Left kidney (tissue), 8 donors: ENCODE measurements around the gene MTSS2. TPM values are rescaled to one million over a fixed set of nuclear protein-coding genes. Genes with fewer than 3 reads are reported as not detected.

Source experiments
- DNase-seq: peaks from one replicate; pipeline ENCODE4 v3.0.0-alpha.2; 2013
- long read RNA-seq, 8 donors: transcript quantifications; one replicate each; lab custom pipeline, GENCODE V29; 2026
- polyA plus RNA-seq: library from polyadenylated mRNA; unstranded; fragments of 120-200 nt; gene quantifications from one replicate; pipeline ENCODE4 v1.2.1, GENCODE V29; 2013; ENCODE audit not compliant: insufficient read length

MTSS2 gene, protein sequence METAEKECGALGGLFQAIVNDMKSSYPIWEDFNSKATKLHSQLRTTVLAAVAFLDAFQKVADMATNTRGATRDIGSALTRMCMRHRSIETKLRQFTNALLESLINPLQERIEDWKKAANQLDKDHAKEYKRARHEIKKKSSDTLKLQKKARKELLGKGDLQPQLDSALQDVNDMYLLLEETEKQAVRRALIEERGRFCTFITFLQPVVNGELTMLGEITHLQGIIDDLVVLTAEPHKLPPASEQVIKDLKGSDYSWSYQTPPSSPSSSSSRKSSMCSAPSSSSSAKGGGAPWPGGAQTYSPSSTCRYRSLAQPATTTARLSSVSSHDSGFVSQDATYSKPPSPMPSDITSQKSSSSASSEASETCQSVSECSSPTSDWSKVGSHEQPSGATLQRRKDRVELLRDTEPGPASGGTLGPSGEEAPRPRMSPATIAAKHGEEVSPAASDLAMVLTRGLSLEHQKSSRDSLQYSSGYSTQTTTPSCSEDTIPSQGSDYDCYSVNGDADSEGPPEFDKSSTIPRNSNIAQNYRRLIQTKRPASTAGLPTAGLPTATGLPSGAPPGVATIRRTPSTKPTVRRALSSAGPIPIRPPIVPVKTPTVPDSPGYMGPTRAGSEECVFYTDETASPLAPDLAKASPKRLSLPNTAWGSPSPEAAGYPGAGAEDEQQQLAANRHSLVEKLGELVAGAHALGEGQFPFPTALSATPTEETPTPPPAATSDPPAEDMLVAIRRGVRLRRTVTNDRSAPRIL
- polyA plus RNA-seq, result 41.6 TPM
- long read RNA-seq, donor 1, partial matches to known transcripts, result 15 of 22 reads
- long read RNA-seq, donor 1, other reads (novel, unspliced or antisense), result 5 of 22 reads
- long read RNA-seq, donor 2, result 0 reads
- long read RNA-seq, donor 3, partial matches to known transcripts, result 0 of 1 reads
- long read RNA-seq, donor 3, other reads (novel, unspliced or antisense), result 0 of 1 reads
- long read RNA-seq, donor 4, result 0 reads
- long read RNA-seq, donor 5, result 0 reads
- long read RNA-seq, donor 6, partial matches to known transcripts, result 5 of 5 reads
- long read RNA-seq, donor 6, other reads (novel, unspliced or antisense), result 0 of 5 reads
- long read RNA-seq, donor 7, partial matches to known transcripts, result 14 of 14 reads
- long read RNA-seq, donor 7, other reads (novel, unspliced or antisense), result 0 of 14 reads
- long read RNA-seq, donor 8, result 0 reads

DNA sequence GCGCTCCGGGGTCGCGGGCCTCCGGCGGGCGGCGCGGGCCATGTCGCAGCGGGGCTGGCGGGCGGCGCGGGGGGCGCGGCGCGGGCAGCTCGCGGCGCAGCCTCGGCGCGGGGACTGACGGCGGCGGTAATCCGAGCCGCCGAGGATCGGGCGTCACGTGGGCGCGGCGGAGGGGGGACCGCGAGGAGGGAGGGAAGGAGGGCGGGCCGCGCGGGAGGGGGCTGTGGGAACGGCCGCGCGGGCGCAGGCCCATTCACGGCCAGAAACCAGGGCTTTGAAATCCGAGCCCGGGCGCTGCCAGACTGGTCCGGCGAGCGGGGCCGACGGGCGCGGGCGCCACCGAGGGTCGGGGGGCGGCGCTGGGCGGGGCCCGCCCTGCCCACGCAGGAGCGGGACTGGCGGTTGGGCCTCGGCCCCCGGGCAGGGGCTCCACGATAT, at the start of gene MTSS2:
TSS of gene MTSS2 (minus strand) at position 116 of the 438 bp plus-strand sequence. CDS start 262 bp downstream, outside the sequence.
- peak; percentile 88 for DNase-seq

DNA sequence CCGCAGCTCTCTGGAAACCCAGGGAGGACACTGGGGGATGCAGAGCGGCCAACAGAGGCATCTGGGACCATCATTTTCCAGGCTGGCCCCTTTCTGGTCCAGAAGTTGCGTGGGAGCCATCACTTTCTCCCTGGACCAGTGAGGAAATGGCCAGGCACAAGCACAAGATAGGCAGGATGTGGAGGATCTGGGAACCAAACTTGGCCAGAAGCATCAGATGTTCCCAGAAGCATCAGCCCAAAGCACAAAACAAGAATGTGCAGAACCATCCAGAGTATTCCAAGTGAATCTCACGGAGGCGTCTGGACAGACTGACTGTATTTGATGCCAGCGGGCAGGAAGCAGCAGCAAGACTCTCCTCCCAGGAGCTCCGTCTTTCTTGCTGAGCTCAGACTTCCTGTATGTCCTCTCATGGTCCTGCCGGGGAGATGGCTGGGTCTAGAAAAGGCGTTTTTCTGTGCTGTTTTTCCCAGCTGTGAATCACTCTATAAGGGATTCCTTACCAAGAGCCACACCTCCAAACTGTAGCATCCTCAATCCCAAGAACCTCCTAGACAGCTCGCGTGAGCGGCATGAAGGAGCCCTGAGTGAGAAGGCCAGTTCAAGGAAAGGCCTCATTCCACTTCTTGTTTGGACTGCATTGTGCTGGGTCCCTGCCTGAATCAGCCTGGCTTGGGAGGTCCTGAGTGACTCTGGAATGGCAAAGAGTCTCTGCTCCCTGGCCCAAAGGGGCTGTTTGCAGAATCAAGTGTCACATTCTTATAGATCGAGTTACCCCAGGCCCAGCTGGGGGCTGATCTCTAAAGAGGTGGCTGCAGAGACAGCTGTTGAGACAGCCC, 49.5 kb upstream of the MTSS2 start:
- DNase-seq, result no peak

DNA sequence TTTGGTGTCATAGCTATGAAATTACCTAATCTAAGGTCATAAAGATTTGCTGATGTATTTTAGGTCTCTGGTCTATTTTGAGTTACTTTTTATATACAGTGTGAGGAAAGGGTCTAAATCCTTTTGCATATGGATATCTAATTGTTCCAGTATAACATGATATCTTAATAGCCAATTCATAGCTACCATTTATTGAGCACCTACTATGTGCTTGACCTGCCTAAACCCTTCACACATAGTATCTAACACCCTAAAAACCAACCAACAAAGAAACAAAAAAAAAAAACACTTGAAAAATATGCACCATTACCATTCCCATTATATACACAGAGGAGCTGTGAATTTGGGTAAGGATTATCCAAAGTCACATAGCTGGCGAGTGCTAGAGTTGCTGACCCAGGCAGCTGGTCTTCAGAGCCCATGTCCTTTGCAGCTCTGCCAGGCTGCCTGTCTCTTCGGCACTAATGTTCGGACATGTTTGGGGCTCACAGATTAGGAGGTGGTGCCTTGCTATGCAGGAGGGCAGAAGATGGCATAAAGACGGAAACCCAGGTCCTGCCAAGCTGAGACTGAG, 48.8 kb upstream of the MTSS2 start:
- no peak for DNase-seq

DNA sequence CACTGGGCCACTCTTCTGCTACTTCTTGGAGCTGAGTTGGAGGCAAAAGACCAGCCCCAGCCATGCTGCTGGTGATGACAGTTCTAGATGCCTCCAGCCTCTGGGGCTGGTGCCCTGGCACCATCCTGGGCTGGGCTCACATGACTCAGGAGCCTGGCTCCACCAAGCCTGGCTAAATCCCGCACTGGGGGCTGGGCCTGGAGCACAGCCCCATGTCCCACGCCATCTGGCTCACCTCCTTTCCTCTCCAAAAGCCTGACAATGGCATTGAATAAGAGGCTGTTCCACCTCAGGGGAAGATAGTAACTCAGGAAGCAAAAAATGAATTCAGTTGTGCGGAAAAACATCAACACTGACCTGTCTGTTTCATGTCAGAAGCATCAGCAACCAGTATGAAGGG, 45.1 kb upstream of the MTSS2 start:
- no peak for DNase-seq

DNA sequence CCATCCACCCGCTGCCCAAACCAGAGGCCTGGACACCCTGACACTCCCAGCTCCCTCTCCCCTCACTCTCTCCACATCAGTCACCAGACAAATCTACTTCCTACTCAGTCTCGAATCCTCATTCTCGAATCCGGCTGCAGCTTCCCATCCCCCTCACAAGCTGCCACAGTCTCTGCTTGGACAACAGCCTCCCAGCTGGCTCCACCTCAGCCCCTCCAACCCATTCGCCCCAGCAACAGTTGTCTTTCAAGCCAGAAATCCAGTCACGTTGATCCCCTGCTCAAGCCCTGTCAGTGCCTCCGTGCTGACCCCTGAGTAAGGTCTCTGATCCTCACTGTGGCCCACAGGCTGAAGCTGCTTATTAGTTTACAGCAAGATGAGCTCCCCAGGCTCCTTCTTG, 44.2 kb upstream of the MTSS2 start:
- DNase-seq, result no peak

DNA sequence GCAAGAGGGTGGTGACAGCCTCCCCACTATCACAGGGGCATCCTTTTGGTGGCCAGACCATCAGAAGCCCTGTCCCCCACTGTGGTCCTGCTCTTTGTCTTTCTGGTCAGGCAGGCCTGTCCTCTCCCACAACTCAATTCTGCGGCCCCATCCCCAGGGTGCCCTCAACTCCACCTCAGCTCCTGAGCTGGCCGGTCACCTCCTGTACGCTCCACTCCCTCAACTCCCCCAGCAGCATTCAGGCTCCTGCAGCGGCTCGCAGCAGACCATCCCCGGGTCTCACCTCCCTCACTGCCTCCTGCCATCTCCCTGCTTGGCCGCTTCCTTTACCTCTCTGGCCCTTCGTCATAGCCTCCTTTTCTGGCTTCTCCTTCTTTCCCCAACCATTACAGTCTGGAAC, 43.4 kb upstream of the MTSS2 start:
- DNase-seq, result no peak

DNA sequence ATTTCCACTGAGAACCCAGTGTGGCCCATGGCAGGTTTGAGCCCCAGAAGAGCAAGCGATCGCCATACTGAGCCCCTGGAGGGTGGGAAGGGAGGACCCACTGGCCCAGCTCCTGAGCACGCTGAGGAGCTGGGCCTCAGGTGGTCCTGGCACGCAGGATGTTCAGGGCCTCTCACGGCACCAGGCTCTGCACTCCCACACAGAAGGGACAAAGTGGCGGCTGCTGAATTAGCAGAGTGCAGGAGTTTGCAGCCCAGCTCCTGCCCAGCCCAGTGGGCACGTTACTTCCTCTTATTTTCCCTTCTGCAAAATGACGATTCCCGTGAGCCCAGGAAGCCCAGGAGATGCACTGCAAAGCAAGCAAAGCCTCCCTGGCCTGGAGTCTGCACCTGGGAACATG, 42.3 kb upstream of the MTSS2 start:
- no peak for DNase-seq

DNA sequence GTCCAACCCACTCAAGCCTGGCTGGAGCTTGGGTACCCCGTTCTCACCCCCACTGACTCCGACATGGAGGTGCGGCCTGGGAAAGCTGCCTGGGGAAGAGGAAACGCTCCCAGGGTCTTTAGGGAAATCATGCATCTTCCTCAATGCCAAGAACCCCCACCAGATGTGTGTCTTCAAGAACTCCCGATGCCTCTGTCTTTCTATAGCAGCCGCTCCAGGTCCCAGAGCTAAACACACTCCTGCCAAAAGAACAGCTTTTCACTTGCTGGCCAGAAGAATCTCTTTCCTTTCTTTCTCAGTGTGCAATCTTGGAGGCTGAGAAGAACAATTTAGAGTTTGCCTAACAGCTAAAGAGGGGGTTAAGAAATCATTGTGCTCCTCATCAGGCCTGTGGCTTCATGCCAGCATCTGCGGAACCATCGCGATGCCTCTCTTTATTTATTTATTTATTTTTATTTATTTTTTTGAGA, 41.1 kb upstream of the MTSS2 start:
- DNase-seq, result no peak

DNA sequence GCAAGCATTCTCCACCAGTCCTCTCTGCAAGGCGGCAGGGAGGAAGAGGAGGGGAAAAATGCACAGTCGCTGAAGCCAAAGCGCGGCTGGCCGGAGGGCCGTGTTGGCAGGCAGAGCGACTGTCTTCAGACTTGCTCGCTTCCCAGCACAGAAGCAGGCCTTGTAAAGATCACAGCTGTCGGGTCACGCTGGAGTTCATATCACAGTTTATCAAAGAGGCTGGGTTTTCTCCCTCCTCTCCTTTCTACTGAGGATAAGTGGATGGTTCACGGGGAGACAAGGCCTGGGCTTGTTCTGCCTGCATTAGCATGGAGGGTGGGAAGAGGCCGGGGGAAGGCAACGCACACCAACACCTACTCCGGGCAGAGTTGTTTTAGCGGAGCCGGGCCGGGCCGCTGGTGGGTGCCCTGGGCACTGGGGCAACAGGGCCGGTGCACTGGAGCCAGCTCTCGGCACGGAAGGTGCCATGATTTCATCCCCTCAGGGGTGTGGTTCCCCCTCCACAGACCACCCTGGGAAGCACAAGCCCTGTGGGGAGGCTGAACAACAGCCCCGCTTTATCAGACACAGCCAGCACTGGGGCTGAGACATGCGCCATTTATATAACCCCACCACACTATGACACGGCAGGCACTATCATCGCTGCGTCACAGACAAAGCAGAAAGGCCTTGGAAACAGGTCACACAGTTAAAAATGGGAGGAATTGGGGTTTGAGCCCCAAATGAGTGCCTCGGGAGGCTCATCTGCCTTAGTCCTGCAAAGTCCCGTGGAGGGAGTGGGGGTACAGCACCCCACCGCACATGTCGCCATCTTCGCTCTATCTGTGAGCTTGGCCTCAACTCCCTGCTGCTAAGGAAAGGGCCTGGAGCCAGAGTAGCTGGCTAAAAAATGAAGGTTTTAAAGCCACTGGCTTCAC, 40.3 kb upstream of the MTSS2 start:
- no peak for DNase-seq

DNA sequence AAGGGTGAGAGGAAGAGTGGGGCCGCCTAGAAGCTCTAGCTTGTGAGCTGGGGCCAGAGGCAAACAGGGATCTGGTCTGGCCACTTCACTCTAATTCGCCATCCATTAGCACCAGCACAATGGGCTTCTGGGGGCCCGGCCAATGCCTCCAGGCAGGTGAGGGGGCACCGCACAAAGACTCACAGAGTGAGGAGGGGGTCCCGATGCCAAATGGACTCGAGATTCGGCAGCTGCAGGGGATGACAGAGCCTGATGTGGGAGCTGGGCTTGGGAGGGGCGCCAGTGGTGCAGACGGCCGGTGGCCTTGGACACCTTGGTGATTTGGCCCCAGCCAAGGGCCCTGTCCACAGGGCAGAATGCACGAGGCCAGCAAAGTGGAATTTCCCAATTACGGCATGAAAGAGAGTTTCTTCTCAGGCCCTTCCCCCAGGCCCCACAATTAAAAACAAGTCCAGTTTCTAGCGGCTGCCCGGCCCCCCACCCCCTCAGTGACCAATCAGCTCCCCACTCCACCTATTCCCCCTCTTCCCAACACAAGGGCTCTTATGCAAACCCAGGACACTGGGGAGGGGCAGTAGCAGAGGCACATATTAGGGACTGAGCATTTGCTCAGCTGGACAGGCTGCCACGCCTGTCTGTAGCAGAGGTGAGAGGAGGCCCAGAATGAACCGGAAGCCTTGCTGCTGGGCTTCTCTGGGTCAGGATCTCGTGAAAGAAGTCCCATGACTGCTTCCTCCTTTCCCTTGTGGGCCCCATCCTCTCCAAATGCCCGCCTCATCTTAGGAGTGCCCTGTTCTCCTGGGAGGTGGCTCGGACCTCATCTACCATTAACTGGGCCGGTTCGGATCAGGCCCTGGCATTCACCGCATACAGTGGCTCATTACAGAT, 39.4 kb upstream of the MTSS2 start:
- DNase-seq, result no peak

DNA sequence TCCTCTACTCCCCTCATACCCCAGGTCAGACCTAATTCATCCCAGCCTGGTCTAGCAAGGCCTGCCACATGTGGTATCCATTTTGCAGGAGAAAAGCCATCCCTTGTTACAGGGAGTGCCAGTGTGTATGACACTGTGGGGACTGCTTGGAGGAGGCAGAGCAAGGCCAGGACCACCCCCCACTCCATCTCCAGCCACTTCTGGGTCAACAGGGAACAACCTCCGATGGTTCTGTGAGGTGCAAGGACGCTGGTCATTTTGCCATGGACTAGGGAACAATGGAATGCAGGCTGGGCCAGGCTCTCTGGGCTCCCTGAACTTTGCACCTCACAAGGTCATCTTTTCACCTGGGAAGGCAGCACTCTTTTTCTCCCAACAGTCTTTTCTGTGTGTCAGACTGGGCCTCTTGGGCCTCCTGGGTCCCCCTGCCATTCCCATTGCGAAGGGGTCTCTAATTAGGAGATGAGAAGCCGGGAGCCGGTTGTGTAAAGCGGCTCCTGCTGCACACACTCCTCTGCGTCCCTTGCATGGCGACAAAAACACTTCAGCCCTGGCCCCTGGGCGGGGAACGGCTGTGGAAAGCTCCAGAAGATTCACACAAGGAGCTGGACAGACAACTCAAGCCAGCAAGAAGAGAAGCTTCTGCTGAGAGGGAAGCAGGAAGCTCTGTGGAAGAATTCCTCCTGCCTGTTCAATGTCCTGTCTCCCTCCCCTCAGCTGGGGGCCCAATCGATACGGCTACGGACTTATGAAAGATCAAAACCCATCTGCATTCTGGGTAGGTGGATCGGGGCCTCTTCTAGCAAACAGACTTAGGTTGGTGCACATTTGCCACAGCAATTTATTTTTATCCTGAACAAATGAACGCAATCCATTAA, 38.5 kb upstream of the MTSS2 start:
- no peak for DNase-seq

DNA sequence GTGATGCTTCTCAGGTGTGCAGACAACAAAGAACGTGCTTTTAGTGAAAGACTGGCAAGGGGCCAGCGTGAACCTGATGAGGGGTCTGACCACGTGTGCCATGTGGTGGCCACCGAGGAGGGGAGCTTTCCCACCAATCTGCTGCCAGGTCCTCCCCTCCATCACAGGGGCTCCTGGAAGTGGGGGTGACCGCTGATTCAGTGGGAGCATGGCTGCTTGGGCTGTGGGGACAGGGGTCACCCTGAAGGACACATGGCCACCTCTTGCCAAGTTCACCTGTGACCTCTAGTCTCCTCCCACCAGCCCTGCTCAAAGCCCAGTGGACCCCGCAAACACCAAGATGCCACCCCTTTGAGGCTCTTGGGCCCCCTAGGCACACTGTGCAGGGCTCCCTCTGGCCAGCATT, 37.9 kb upstream of the MTSS2 start:
- DNase-seq, result no peak

DNA sequence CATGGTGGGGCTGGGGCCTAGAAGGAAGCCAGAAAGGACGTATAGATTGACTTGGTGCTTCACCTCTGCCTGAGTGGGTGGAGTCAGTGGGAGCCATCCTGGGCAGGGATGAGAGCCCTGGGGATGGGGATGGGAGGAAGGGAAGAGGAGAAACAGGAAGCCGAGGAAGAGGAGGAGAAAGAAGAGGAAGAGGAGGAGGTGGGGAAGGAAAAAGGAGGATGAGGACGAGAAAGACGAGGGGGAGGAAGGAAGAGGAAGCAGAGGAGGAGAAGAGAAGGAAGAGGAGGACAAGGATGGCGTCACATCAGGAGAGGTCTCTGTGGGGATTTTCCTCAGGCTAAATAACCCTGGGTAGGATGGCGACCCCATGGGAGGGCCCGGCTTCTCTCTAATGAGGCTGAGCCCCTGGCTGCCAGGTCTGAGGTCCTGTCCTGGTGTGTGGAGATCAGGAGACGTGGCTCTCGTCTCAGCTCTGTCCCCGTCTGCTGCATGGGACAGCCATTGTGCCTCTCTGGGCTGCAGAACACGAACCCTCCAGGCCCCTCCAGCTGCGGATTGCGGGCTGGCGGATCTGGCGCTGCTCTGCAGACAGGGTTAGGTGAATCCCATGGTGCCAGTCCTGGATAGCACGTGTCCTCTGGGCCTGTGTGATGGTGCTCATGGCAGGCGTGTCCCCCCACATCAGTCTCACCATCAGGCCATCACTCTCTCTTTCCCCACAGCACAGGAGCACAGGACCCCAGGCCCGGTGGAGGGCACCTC, 35.5 kb upstream of the MTSS2 start:
- DNase-seq, result no peak

DNA sequence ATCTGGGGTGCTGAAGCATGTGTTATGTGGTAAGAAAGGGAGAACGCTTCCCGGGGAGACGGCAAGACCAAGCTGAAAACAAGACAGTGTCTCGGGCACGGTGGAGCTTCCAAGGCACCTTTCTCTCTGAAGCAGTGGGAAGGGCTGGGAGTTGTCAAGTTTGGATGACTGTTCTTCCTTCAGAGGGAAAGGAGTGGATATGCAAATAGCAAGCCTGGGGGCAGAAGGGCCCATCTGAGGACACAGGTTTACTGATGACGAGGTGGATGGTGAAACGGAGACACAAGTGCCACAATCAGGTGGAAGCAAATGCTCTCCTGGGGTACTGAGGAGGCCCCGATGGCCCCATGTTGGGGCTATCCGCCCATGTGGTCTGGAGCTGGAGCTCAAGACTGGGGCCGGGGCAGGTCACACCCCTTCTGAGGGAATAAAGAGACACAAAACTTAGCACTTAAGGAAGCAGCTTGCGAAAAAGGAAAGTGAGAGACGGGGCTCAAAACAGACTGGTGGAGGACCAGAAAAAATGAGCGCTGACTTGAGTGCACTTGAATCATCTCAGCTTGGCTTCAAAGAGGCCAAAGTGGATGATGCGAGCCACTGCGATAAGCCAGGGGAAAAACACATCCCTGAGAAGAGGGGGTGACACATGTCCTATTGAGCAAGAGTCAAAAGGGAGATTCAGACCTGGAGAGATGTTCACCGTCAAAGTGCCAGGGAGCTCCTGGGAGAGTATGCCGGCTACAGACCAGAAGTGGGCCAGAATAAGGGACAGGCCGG, 34.8 kb upstream of the MTSS2 start:
- no peak for DNase-seq

DNA sequence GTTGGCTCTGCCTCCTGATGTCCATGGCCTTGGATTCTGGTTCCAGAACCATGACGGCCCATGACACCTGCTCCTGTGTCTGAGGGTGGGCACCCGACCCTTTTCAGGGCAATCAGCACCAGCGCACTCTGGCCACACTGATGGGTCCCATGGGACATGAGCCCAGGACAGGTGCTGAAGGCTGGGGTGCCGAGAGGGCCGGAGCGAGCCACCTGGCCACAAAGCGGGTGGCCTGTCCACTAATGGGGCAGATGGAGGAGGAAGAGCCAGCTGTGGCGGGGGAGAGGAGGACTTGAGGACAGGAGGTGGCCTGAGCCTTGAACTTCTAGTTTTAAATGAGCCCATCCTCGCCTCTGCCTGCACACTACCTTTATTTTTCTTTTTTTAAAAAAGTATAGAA, 31.2 kb upstream of the MTSS2 start:
- no peak for DNase-seq

DNA sequence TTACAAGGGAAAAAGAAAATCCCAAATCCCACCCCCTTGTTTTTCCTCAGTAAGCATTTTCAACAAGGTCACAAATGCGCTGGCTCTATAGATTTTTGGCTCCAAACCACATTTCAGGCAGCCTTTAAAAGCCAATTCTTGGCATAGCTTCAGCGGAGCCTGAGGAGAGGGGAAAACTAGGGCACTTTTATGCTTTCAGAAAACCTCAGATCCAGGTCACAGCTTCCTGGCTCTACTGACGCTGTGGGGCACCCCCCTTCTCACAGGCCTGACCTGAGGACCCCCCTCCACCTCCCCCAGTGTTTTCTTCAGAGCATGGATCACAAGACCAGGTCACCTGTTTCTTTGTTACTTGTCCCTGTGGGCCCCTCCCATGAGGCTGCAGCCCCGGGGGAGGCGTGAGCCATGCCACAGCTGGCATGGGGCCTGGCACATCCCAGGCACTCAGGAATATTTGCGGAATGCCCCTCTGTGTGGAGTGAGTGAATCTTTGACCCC, 30.1 kb upstream of the MTSS2 start:
- no peak for DNase-seq
